Calu3 (cell line): ENCODE results near the gene LARGE1. TPM values are rescaled to one million over a fixed set of nuclear protein-coding genes. Genes with fewer than 3 reads are reported as not detected.

Source experiments
- BruUV-seq: library from RNA; stranded (reverse); fragments of 400-500 nt; replicated peaks from 2 replicates; lab custom pipeline; 2021; lab: Mats Ljungman, UMichigan
- CTCF ChIA-PET: fragments of 300-600 bp; sonication (Branson Sonifier 250); formaldehyde crosslinking; loops from one replicate; lab custom pipeline; 2022; ENCODE audit warnings: antibody characterized with exemption; lab: Charles Lee
- DNase-seq: peaks from one replicate; pipeline ENCODE4 v3.0.0; 2022
- H3K27ac Mint-ChIP-seq: one replicate; pipeline ENCODE4 v1.8.0; 2022; ENCODE audit warnings: mixed read lengths; ENCODE audit not compliant: unreplicated experiment
- H3K27me3 Mint-ChIP-seq: one replicate; pipeline ENCODE4 v1.8.0; 2022; ENCODE audit warnings: mixed read lengths; ENCODE audit not compliant: unreplicated experiment
- H3K36me3 Mint-ChIP-seq: one replicate; pipeline ENCODE4 v1.8.0; 2022; ENCODE audit warnings: mild to moderate bottlenecking, moderate library complexity, mixed read lengths; ENCODE audit not compliant: insufficient read depth, unreplicated experiment
- H3K4me1 Mint-ChIP-seq: one replicate; pipeline ENCODE4 v1.8.0; 2022; ENCODE audit warnings: mild to moderate bottlenecking, low read depth, mixed read lengths; ENCODE audit not compliant: unreplicated experiment
- H3K4me3 Mint-ChIP-seq: one replicate; pipeline ENCODE4 v1.8.0; 2022; ENCODE audit warnings: mild to moderate bottlenecking, low read depth, moderate library complexity, mixed read lengths; ENCODE audit not compliant: unreplicated experiment
- H3K9me3 Mint-ChIP-seq: one replicate; pipeline ENCODE4 v1.8.0; 2022; ENCODE audit warnings: low read depth, mixed read lengths; ENCODE audit not compliant: unreplicated experiment
- intact Hi-C: fragments of 100-400 bp; cut with micrococcal nuclease; formaldehyde crosslinking; loops from one replicate; pipeline ENCODE4 v1.10.0; 2022; ENCODE audit not compliant: unreplicated experiment
- total RNA-seq: library from RNA; stranded (reverse); gene quantifications from 2 replicates; pipeline ENCODE4 v1.2.3, GENCODE V29; 2022
- TF ChIP-seq, protein P1 (sequence below): fragments of 200-600 bp; IDR thresholded peaks from one replicate; pipeline ENCODE4 v1.8.0; 2022; ENCODE audit warnings: antibody characterized with exemption; ENCODE audit not compliant: unreplicated experiment

Gene LARGE1
- total RNA-seq, 1 experiment from 2014 or later = 11.6 TPM

DNA sequence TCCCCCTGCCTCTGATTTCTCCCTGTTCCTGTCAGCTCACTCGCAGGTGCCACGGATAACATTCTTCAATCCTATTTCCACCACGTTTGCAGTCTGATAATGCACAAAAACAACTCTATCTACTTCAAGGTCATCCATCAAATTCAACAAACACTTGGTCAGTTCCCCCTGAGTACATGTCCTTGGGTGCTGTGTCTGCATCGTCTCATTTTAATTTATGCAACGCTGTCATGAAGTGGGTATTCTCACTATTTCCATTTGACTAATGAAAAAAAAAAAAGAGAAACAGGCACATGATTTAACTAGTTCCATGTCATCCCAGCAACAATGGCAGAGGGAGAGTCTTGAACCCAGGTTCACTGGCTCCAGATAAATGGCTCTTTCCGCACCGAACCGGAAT is 262.6 kb downstream of the LARGE1 start:
- H3K4me3 Mint-ChIP-seq = no peak overlapping the region
- CTCF ChIA-PET = no interaction called here
- H3K36me3 Mint-ChIP-seq = no peaks in the 10 kb centered on the region
- H3K27me3 Mint-ChIP-seq = no peaks in the 10 kb centered on the region
- TF ChIP-seq, protein P1, sequence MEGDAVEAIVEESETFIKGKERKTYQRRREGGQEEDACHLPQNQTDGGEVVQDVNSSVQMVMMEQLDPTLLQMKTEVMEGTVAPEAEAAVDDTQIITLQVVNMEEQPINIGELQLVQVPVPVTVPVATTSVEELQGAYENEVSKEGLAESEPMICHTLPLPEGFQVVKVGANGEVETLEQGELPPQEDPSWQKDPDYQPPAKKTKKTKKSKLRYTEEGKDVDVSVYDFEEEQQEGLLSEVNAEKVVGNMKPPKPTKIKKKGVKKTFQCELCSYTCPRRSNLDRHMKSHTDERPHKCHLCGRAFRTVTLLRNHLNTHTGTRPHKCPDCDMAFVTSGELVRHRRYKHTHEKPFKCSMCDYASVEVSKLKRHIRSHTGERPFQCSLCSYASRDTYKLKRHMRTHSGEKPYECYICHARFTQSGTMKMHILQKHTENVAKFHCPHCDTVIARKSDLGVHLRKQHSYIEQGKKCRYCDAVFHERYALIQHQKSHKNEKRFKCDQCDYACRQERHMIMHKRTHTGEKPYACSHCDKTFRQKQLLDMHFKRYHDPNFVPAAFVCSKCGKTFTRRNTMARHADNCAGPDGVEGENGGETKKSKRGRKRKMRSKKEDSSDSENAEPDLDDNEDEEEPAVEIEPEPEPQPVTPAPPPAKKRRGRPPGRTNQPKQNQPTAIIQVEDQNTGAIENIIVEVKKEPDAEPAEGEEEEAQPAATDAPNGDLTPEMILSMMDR = no peak
- intact Hi-C loops = no loop called here
- H3K27ac Mint-ChIP-seq = no peak overlapping the region
- peaks cover 5% of the 10 kb centered on the region for H3K9me3 Mint-ChIP-seq
- DNase-seq = no peak
- BruUV-seq = no TSS peak
- no peaks in the 10 kb centered on the region for H3K4me1 Mint-ChIP-seq

DNA sequence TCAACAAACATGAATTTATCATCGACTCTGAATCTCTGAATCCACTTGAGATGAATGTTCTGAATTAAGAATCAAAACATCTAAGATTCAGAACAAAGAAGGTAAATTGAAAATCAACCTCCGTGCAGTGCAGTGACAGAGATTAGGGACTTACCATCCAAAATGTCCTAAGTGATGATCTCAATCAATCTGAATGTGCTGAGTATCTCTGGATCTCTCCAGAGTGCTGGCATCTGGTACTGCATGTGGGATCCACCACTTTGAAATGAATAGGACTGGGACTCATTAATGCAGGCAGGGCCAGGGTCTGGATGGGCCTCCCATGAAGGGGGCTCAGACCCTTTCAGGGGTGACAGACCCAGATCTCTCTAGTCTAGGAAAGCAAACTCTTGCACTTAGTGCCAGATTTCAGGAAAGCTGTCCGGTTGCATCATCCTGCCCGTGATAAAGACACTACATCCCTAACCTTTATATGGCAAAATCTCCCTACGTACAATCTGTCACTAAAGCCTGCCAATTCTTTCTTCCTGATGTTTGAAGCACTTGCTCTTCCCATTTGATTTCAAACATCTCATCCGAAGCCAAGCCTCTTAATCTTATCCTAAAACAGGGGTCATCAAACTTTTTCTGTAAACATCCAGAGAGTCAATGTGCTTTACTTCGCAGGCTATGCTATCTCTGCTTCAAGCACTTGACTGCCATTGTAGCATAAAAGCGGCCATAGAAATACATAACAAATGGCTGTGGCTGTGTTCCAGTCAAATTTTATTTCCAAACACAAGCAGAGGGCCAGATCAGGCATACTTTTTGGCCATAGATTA is 263.3 kb downstream of the LARGE1 start:
- no peaks in the 10 kb centered on the region for H3K36me3 Mint-ChIP-seq
- no peak for DNase-seq
- intact Hi-C loops = no loop called here
- no peak overlapping the region for H3K4me3 Mint-ChIP-seq
- no peak overlapping the region for H3K27ac Mint-ChIP-seq
- BruUV-seq = no TSS peak
- no peaks in the 10 kb centered on the region for H3K27me3 Mint-ChIP-seq
- CTCF ChIA-PET = no interaction called here
- H3K9me3 Mint-ChIP-seq = peaks cover 5% of the 10 kb centered on the region
- no peaks in the 10 kb centered on the region for H3K4me1 Mint-ChIP-seq
- TF ChIP-seq, protein P1 = no peak

DNA sequence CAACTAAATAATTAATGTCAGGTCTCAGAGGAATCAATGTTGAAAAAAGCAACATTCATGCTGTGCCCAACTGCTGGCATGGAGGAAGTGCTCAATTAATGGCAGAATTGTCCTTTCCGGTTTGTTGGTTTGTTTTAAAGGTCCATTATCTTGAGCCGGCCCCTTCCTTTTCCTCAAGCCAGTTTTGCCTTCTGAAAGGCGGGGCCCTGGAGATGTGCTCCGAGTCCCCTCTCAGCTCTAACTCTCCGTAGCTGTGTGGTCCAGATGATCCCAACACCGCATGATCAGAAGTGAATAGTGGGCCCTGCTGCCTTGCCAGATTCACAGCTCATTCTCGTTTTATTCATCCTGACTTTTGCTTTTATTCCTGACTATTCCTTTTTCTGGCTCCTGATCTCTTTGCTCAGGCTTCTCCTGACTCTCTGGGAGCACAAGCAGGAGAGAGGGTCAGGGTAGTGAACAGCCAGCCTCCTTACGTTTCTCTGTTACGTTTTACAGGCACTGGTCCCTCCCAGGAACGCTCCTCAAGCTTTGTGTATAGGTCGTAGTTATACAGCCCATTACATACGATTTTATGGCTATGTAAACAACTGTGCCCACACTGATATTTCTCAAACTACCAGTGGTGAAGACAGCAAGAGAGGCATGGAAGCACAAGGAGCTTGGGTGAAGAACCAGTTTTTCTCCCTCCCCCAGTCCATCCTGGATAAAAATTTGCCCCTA is 265.9 kb downstream of the LARGE1 start:
- no peak for DNase-seq
- Mint-ChIP-seq H3K27me3 (no peaks in the 10 kb centered on the region), H3K4me1 (no peaks in the 10 kb centered on the region), H3K36me3 (no peaks in the 10 kb centered on the region), H3K27ac (no peak overlapping the region), H3K4me3 (no peak overlapping the region), H3K9me3 (peaks cover 8% of the 10 kb centered on the region)
- CTCF ChIA-PET = no interaction called here
- intact Hi-C loops = no loop called here
- TF ChIP-seq, protein P1 = no peak
- no TSS peak for BruUV-seq

DNA sequence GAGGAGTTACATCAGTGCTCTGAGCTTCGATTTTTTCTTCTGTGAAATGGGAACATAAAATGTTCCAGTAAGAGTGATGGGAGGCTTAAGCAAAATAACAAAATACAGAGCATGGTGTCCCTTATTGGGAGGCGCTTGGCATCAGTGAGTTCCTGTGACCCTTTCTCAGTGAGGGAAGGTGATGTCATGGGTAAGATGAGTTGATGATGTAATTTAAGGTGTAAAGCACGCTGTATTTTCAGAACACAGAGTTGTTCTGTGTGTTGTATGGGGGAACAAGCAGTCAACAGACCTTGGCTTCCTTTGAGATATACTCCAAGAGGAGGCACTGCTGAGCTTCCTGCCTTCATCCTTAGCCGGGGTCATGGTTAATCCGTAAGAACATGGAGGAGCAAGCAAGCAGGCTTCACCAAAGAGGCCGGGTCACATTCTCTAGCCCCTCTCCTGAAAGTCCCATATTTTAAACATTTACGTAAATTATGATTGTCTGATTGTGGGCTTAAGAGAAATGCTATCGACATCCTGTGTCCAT is 266.7 kb downstream of the LARGE1 start:
- Mint-ChIP-seq H3K4me1 (no peaks in the 10 kb centered on the region), H3K27ac (no peak overlapping the region), H3K9me3 (peaks cover 8% of the 10 kb centered on the region), H3K36me3 (no peaks in the 10 kb centered on the region), H3K4me3 (no peak overlapping the region), H3K27me3 (no peaks in the 10 kb centered on the region)
- intact Hi-C loops = no loop called here
- CTCF ChIA-PET = no interaction called here
- DNase-seq = no peak
- BruUV-seq = no TSS peak
- TF ChIP-seq, protein P1 = no peak
